ENCODE results near the gene PRRC1.

DNA sequence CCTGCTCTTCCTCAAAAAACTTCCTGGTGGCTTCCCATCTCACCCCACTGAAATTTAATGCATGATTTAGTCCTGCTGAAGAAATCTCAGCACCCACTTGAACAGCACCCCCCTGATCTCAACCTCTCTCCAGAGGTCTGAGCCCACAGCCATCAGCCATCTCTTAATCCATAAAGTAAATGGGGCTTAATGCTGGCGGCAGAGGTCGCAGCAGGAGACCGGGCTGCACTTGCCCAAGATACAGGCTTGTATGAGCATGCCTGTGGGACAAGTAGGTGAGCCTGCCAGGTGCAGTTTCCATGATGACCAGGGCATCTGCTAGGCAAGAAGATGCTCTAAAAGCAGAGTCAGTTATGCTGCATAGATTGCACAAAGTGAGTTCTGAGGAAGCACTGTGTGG, 79.1 kb downstream of the PRRC1 start:
- TF ChIP-seq, protein P1, sequence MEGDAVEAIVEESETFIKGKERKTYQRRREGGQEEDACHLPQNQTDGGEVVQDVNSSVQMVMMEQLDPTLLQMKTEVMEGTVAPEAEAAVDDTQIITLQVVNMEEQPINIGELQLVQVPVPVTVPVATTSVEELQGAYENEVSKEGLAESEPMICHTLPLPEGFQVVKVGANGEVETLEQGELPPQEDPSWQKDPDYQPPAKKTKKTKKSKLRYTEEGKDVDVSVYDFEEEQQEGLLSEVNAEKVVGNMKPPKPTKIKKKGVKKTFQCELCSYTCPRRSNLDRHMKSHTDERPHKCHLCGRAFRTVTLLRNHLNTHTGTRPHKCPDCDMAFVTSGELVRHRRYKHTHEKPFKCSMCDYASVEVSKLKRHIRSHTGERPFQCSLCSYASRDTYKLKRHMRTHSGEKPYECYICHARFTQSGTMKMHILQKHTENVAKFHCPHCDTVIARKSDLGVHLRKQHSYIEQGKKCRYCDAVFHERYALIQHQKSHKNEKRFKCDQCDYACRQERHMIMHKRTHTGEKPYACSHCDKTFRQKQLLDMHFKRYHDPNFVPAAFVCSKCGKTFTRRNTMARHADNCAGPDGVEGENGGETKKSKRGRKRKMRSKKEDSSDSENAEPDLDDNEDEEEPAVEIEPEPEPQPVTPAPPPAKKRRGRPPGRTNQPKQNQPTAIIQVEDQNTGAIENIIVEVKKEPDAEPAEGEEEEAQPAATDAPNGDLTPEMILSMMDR (IDR thresholded peaks at IDR 0.05) = no peak
- TF ChIP-seq, protein P2, sequence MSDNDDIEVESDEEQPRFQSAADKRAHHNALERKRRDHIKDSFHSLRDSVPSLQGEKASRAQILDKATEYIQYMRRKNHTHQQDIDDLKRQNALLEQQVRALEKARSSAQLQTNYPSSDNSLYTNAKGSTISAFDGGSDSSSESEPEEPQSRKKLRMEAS (IDR thresholded peaks at IDR 0.05; ENCODE audit: low read depth) = no peak
- TF ChIP-seq RCOR1 (IDR thresholded peaks at IDR 0.05; ENCODE audit: low read length) (no peak), GABPA (IDR thresholded peaks at IDR 0.05; ENCODE audit: low read depth) (no peak), SIN3A (IDR thresholded peaks at IDR 0.05; ENCODE audit: borderline replicate concordance, low read depth, low read length) (no peak), RAD21 (IDR thresholded peaks at IDR 0.05; ENCODE audit: low read length) (no peak), FOXM1 (IDR thresholded peaks at IDR 0.05; ENCODE audit: low read depth) (no peak), RXRA (IDR thresholded peaks at IDR 0.05; ENCODE audit: borderline replicate concordance, low read depth) (no peak), YY1 (IDR thresholded peaks at IDR 0.05; ENCODE audit: low read depth) (no peak)
- TF ChIP-seq, protein P3, sequence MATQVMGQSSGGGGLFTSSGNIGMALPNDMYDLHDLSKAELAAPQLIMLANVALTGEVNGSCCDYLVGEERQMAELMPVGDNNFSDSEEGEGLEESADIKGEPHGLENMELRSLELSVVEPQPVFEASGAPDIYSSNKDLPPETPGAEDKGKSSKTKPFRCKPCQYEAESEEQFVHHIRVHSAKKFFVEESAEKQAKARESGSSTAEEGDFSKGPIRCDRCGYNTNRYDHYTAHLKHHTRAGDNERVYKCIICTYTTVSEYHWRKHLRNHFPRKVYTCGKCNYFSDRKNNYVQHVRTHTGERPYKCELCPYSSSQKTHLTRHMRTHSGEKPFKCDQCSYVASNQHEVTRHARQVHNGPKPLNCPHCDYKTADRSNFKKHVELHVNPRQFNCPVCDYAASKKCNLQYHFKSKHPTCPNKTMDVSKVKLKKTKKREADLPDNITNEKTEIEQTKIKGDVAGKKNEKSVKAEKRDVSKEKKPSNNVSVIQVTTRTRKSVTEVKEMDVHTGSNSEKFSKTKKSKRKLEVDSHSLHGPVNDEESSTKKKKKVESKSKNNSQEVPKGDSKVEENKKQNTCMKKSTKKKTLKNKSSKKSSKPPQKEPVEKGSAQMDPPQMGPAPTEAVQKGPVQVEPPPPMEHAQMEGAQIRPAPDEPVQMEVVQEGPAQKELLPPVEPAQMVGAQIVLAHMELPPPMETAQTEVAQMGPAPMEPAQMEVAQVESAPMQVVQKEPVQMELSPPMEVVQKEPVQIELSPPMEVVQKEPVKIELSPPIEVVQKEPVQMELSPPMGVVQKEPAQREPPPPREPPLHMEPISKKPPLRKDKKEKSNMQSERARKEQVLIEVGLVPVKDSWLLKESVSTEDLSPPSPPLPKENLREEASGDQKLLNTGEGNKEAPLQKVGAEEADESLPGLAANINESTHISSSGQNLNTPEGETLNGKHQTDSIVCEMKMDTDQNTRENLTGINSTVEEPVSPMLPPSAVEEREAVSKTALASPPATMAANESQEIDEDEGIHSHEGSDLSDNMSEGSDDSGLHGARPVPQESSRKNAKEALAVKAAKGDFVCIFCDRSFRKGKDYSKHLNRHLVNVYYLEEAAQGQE (IDR thresholded peaks at IDR 0.05; ENCODE audit: low read depth, low read length) = no peak

All from SK-N-SH (cell line).